HS-27A (cell line): Measurements from ENCODE around the gene CHD9.
"Not testable (repeated sequence)": the region's sequence is repeated elsewhere in the genome, so short reads cannot be mapped to it uniquely, and the experiment has no call there.

Source experiments
- DNase-seq: peaks from one replicate; pipeline ENCODE4 v3.0.0-alpha.2; 2012; ENCODE audit warnings: low read depth, missing footprints

The CHD9 gene

GRCh38 chr16:53074296-53074695, 19.5 kb downstream of the CHD9 start:
- DNase-seq = not testable (repeated sequence)

- DNase-seq = not testable (repeated sequence)
These were observed 20.7 kb downstream of the CHD9 start for GRCh38 chr16:53075461-53075860.

GRCh38 chr16:53078247-53078646, 23.5 kb downstream of the CHD9 start:
- no peak for DNase-seq

DNA sequence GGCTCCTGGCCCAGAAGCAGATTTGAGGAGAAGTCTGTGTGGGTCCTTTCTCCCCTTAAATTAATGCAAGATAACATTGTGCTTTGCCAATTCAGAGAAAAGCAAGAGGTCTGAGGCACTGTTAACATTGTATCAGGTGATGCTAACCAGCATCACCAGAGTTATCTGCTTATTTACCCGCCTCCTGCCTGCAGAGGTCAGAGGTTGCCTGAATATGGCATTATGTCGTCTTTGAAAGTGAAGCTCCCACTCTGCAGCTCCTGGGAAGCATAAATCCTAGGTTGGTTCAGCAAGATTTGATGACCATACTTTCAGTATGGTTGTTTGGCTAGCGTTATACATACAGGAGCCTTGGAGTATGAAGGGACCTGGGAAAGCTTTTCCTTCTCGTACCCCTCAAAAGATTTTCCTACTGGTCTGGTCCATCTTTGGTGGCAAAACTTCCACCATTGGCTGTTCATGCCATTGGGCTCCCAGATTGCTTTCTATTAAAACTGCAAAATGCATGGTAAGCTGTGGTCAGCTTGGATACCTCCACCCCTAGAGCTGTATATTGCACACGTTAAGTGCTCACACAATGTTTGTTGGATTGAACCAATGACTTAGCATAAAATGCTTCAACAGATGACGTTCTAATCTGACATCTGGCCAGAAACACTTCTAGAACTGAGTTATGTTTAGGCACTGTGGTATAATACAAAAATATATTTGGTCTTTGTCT, 24.1 kb downstream of the CHD9 start:
- DNase-seq = no peak

DNA sequence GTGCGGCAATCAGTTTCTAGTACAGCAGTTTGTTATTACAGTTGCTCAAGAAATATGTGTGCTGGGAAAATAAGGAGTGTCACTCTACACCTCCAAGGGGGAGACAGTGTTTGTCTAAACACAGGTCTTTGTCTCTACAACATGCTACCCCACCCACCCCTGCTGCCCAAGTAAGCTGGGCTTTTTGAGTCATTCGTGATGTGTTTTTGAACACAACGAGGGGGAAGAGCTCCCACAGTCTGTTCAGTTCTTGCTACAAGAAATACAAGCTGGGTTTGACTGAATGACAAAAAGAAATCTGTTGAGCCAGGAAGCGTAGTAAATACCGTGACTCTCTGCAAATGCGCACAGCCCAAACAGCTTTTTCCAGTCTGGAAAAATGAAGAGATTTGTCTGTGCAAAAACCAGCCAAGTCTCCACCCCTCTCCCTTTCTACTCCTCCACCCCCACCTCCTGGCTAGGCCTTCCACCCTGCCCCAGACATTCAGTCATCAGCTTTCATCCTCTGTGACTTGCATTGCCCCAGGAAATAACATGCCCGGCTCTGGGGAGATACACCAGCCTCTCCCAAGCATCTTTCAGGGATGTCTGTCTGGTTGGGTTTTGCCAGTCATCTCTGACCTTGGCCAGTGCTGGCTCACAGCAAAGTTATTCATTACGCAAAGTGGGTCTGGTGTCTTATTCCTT, 25.7 kb downstream of the CHD9 start:
- DNase-seq = no peak

DNA sequence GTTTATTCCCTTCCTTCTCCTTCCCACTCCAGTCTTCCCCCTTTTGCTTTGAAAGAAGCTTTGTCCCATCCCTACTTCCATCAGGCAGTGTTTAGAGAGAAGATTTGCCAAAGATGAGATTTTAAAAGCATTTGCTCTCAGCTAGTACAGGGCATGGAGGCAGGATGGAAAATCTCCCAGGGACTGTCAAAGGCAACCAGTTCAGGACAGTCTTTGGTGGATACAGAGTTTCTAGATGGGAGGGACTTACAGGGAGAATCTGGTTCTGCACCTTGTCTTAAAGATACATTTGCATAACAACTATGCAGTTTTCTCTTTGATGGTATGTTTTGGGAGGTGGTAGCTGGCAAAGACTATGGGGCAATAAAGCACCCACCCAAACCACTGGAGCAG, 26.2 kb downstream of the CHD9 start:
- DNase-seq = no peak

GRCh38 chr16:53081686-53082407, 27.1 kb downstream of the CHD9 start:
- DNase-seq = no peak

- DNase-seq = no peak
These were observed 27.7 kb downstream of the CHD9 start for GRCh38 chr16:53082509-53082908.

DNA sequence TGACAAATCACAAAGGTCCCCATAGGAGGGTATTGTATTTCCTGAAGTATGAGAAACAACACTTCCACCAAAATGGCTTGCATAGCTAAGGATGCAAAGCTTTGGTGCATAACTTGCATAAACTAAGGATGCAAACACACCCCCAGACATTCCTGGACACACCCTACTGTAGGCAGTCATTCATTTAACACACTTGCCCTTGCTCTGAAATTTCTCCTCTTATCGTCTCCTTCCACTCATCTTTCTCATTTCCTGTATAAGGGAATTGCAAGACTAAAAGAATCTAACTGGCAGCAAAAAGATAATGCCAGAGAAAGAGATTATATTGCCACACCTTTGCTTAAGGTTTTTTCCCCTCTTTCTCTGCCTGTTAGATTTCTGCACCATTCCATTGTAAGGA, 28.3 kb downstream of the CHD9 start:
- DNase-seq = no peak

DNA sequence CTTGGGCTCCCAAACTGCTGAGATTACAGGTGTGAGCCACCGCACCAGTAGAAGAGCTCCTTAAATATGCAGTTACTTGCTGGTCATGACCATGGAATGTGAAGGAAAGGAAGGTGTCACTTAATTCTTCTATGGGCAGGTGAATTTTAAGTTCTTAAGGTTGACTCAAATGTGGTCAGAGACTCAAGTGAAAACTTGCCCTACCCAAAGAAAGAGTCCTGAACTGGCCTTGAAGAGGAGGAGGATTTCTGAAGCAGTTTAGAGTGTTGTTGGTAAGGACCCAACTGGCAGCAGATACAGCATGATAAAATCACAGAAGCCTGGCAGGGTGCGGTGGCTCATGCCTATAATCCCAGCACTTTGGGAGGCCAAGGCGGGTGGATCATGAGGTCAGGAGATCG, 29.4 kb downstream of the CHD9 start:
- DNase-seq = no peak

- DNase-seq = no peak
These were observed 30.0 kb downstream of the CHD9 start for GRCh38 chr16:53084746-53085334.

DNA sequence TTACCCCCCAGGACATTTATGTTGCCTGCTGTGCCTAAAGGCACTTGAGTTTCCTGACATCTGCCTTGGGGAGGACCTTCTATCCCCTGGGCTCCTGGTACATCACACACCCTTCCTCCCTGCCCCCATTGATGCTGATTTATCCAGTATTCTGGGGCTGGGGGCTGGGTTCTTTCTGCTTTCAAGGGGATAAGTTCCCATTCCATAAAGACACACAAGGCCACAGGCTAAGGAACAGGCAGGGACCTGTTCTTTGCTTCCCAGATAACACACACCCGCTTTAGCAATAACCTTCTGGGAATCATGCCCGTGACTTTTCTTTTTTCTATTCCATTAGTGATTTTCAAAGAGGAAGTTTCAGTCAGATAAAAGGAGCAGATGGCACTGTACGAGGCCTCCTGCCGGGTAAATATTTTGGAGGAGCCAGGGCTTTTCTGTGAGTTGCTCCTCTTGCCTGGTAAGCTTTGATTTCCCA, 30.6 kb downstream of the CHD9 start:
- no peak for DNase-seq

GRCh38 chr16:53085931-53086421, 31.2 kb downstream of the CHD9 start:
- no peak for DNase-seq

DNA sequence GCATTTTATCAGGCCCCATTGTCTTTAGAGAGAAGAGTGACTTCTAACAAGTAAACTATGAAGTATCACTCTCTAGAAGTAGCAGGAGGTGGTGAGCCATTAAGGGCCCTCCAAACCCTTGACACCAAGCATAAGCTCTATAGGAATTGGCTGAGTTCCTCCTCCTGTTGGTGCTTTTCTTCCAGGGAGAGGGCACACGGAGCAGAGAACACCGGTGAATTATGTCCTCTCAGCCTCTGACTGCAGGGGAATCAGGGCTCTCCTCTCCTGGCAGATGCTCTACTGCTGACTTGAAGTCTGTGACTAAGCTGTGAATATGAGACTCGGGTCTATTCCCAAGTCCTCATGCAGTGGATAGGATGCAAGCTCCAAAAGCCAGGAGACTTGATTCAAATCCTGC, 32.3 kb downstream of the CHD9 start:
- DNase-seq = no peak

DNA sequence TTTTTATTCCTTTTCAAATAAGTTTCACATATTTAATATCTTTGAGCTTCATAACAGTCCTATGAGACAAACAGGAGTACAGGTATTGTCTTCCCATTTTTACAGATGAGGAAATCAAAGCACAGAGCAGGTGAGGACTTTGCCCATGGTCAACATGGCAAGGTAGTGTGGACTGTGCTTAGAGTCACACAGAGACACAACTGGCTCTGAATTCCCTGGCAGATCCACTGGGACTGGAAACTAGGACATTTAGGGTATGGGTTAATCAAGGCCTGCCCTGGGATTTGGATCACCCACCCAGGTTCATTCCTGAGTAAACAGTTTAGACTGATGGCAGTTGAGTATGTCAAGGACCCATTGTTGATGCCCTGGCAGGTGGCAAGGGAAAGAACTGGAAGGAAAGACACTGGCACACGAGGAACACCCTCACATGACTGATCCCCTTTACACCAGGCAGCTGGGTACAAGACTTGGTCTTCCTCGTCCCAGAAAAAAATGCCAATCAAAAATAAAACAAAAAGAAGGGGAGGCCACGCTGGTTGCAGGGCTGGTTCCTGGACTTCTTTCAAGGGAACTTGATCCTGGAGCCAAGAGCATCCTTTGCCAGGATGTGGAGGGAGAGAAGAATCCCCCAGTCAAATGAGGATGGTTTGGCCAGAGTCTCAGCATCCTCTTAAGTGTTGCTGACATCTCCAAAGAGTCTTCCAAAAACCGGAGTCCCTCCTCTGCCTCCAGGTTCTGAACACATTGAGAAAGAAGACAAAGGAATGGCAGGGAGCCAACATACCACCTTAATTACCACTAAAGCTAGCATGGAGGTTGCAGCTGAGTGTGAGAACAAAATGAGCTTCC, 34.9 kb downstream of the CHD9 start:
- DNase-seq = no peak

DNA sequence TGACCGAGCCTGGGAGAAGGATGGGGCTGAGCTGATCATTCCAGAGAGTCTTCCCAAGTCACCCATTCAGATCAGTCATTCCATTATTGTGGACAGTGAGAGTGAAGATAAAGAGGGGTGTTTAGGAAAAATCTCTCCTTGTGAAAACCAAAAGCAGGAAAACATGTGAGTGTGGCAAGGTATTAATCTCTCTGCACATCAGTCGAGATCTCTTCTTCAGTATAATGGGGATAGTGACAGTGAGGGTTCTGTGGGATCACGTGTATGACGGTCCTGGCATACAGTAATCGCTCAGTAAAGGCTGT, 35.4 kb downstream of the CHD9 start:
- DNase-seq = no peak

GRCh38 chr16:53090591-53091411, 36.0 kb downstream of the CHD9 start:
- no peak for DNase-seq

DNA sequence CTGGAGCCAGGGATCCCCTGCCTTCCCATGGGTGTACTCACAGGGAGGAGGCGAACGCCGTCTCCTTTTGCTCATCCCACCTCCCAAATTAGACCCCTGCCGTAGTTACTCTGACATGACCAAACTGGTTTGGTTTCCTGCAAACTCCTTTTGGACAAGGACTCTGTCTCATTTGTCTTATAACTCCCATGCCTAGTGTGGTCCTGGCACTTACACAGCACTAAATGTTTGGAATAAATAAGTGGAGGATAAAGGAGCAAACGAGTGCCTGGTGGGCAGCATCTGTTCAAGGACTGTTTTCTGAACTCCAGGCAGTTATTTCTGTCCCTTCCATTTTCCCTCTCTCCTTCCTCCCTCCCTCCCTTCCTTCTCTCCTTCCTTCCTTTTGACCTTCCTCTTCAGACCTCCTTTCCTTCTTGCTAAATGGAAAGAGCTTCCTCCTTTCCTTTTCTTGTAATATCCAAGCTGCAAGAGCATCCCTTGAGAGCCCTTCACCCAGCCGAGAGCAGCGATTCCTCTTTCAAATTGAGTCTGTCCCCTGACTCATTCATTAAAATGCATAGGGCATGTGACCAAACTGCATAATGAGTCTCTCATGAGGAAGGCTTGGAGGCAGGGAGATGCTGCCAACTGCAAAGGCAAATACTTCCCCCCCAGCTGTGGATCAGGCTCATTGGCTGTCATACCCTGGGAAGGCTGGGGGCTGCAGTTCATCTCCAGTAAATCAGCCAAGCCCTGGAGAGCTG, 36.8 kb downstream of the CHD9 start:
- no peak for DNase-seq

GRCh38 chr16:53092284-53092683, 37.5 kb downstream of the CHD9 start:
- DNase-seq = no peak

DNA sequence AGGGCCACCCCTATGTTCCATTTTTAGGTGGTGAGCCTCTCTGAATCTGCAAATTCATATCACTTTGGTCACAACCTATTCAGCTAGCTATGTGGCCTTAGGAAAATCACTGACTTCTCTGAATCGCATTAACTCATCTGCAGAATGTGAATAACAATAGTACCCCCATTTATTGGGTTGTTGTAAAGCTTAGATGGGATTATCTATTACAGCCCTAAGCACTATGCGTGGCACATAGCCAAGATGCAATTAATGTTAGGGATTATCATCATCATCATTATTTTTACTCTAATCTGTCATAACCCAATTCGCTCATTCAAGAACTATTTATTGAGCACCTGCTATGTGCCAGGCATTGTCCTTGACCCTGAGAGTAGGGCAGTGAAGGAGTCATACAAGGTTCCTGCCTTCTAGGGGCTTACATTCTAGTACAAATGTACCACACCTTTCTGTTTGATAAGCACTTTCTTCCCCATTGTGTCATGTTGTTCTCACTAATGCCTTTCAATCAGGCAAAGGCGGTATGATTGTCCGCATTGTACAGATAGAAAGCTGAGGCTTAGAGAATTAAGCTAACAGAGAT, 38.5 kb downstream of the CHD9 start:
- DNase-seq = no peak
